Prostate gland (tissue), 2 donors: Measurements from ENCODE around the gene POLR2H. TPM values are rescaled to one million over a fixed set of nuclear protein-coding genes. Genes with fewer than 3 reads are reported as not detected.

Source experiments
- DNase-seq: peaks from one replicate; pipeline ENCODE4 v3.0.0-alpha.2; 2019; ENCODE audit warnings: low spot score
- H3K27ac ChIP-seq, 2 donors: fragments of 200-600 bp; sonication (generic); 2 replicates each; pipeline ENCODE4 v1.5.1; 2017 to 2019
- H3K27me3 ChIP-seq: fragments of 200-600 bp; sonication (generic); replicated peaks from 2 replicates; pipeline ENCODE4 v1.5.1; 2019; ENCODE audit not compliant: insufficient read depth
- H3K36me3 ChIP-seq, 2 donors: fragments of 200-600 bp; sonication (generic); 1 replicate in 1 of 2; 2 replicates in 1 of 2; pipeline versions ENCODE4 v1.5.1 to v1.8.1; 2017 to 2019
- H3K4me1 ChIP-seq: fragments of 200-600 bp; sonication (generic); replicated peaks from 2 replicates; pipeline ENCODE4 v1.5.1; 2019
- H3K4me3 ChIP-seq, 2 donors: fragments of 200-600 bp; sonication (generic); 2 replicates each; pipeline ENCODE4 v1.5.1; 2017 to 2019
- H3K9me3 ChIP-seq: fragments of 200-600 bp; sonication (generic); 2 replicates; pipeline ENCODE4 v1.5.1; 2017
- POLR2A ChIP-seq: fragments of 450-650 bp; IDR thresholded peaks from one replicate; pipeline ENCODE4 v1.6.1; 2016; ENCODE audit warnings: antibody characterized with exemption, mild to moderate bottlenecking
- POLR2AphosphoS5 ChIP-seq: sonication (generic); formaldehyde crosslinking; IDR thresholded peaks from one replicate; pipeline ENCODE4 v1.6.1; 2017; ENCODE audit warnings: antibody characterized with exemption
- WGBS: methylation state at CpG from one replicate; pipeline ENCODE4 v1.1.5; 2018; 5-methylcytosine and 5-hydroxymethylcytosine counted together
- intact Hi-C: fragments of 100-400 bp; cut with DNase I; formaldehyde crosslinking; loops from one replicate; pipeline ENCODE4 v1.14.2; 2022
- total RNA-seq, 2 donors: library from RNA; depleted of rRNA; stranded (reverse); fragments of >200 nt; gene quantifications; one replicate each; pipeline ENCODE4 v1.1.0, GENCODE V29; 2016
- TF ChIP-seq, protein P1 (sequence below), 4 experiments: fragments of 200-600 bp in 2 of 4; fragments of 450-650 bp in 2 of 4; sonication (generic) in 2 of 4; IDR thresholded peaks; 1 replicate in 3 of 4; 2 replicates in 1 of 4; pipeline ENCODE4 v1.5.1; 2016 to 2019; ENCODE audit warnings: antibody characterized with exemption in 4 of 4, mild to moderate bottlenecking in 2 of 4, moderate library complexity in 2 of 4

POLR2H gene
- total RNA-seq, 2 donors from 2014 or later = 62.7 to 89.2 TPM

DNA sequence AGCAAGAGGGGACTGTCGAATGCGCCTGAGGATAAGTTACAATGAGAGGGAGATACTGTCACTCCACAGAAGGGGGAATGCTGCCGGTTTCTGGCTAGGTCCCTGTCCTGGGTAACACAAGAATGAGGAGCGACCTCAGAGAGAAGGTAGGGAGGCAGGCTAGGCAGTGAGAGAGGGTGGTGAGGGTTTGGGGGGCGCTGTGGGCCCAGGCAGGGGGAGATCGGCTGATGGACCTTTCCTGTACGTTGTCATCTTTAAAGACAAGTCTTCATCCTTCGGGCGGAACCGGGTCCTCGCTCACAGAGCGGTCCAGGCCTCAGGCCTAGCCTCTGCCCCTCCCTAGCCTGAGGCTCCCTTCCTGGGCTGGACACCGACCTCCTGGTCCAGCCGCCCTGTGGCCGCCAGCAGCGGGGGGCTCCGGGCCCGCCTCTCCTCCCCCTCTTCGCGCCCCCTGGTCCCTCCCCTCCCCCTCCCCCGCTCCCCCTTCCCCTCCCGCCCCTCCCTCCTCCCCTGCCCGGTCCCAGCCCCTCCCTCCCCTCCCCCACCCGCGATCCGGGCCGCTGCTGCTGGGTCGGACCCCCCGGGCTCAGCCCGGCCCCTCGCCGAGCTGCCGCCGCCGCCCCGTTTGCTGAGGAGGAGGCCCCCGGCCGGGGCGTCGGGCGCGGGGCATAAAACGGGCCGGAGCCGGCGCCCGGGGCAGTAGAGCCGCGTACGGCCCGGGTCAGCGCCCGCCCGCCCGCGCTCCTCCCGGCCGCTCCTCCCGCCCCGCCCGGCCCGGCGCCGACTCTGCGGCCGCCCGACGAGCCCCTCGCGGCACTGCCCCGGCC lies 18.1 kb downstream of the POLR2H start, which contains the start of gene CHRD:
TSS of gene CHRD (plus strand) at position 697 of the 827 bp plus-strand sequence. CDS start 265 bp downstream, outside the sequence.
- no peak for DNase-seq
- peak within 1 kb of the TSS; percentile 44 to 51 for H3K27ac ChIP-seq
- peak within 1 kb of the TSS; percentile 44 to 49 for H3K4me3 ChIP-seq
- 32% methylated on average over 24 of the region's 71 CpGs for WGBS
- H3K4me1 ChIP-seq = no peaks in the 10 kb centered on the region
- H3K27me3 ChIP-seq = no peaks in the 10 kb centered on the region
- TF ChIP-seq, protein P1, sequence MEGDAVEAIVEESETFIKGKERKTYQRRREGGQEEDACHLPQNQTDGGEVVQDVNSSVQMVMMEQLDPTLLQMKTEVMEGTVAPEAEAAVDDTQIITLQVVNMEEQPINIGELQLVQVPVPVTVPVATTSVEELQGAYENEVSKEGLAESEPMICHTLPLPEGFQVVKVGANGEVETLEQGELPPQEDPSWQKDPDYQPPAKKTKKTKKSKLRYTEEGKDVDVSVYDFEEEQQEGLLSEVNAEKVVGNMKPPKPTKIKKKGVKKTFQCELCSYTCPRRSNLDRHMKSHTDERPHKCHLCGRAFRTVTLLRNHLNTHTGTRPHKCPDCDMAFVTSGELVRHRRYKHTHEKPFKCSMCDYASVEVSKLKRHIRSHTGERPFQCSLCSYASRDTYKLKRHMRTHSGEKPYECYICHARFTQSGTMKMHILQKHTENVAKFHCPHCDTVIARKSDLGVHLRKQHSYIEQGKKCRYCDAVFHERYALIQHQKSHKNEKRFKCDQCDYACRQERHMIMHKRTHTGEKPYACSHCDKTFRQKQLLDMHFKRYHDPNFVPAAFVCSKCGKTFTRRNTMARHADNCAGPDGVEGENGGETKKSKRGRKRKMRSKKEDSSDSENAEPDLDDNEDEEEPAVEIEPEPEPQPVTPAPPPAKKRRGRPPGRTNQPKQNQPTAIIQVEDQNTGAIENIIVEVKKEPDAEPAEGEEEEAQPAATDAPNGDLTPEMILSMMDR (IDR thresholded peaks at IDR 0.05) = no peak
- TF ChIP-seq POLR2AphosphoS5 (no peak), POLR2A (no peak)
- intact Hi-C loops = loop anchor here (5.0 kb wide), 1 partner anchor 133 kb away; no protein-coding TSS in a partner anchor
- H3K36me3 ChIP-seq = no peaks in the 10 kb centered on the region
- H3K9me3 ChIP-seq = no peaks in the 10 kb centered on the region

DNA sequence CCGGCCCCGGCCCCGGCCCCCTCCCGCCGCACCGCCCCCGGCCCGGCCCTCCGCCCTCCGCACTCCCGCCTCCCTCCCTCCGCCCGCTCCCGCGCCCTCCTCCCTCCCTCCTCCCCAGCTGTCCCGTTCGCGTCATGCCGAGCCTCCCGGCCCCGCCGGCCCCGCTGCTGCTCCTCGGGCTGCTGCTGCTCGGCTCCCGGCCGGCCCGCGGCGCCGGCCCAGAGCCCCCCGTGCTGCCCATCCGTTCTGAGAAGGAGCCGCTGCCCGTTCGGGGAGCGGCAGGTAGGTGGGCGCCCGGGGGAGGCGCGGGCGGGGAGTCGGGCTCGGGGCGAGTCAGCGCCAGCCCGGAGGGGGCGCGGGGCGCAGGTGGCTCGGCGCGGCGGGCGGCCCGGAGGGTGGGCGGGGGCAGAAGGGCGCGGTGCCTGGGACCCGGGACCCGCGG lies 18.7 kb downstream of the POLR2H start:
- TF ChIP-seq POLR2AphosphoS5 = no peak
- TF ChIP-seq, protein P1 (IDR thresholded peaks at IDR 0.05) = no peak
- H3K4me3 ChIP-seq = peak overlapping the region; percentile 44 to 49
- peak; percentile 33 for DNase-seq
- no peaks in the 10 kb centered on the region for H3K27me3 ChIP-seq
- 0% methylated on average over 12 of the region's 62 CpGs for WGBS
- H3K36me3 ChIP-seq = no peaks in the 10 kb centered on the region
- no peak overlapping the region for H3K27ac ChIP-seq
- intact Hi-C loops = no loop called here
- H3K9me3 ChIP-seq = no peaks in the 10 kb centered on the region
- H3K4me1 ChIP-seq = no peaks in the 10 kb centered on the region

GRCh38 chr3:184380627-184381260 lies 19.2 kb downstream of the POLR2H start:
- Histone ChIP-seq H3K4me3 (peak overlapping the region; percentile 44 to 49), H3K27ac (no peak overlapping the region), H3K9me3 (no peaks in the 10 kb centered on the region), H3K36me3 (no peaks in the 10 kb centered on the region), H3K4me1 (no peaks in the 10 kb centered on the region), H3K27me3 (no peaks in the 10 kb centered on the region)
- TF ChIP-seq, protein P1 (IDR thresholded peaks at IDR 0.05) = no peak
- TF ChIP-seq POLR2A (no peak), POLR2AphosphoS5 (no peak)
- intact Hi-C loops = no loop called here
- 5% methylated on average over 41 of the region's 42 CpGs for WGBS
- no peak for DNase-seq

GRCh38 chr3:184381261-184382224 lies 20.0 kb downstream of the POLR2H start:
- WGBS = 35% methylated on average over 54 of the region's 55 CpGs
- H3K36me3 ChIP-seq = no peaks in the 10 kb centered on the region
- no peaks in the 10 kb centered on the region for H3K4me1 ChIP-seq
- intact Hi-C loops = no loop called here
- H3K9me3 ChIP-seq = no peaks in the 10 kb centered on the region
- DNase-seq = no peak
- H3K27me3 ChIP-seq = no peaks in the 10 kb centered on the region
- TF ChIP-seq, protein P1 (IDR thresholded peaks at IDR 0.05) = no peak
- no peak for TF ChIP-seq POLR2AphosphoS5
- TF ChIP-seq POLR2A = no peak
- H3K27ac ChIP-seq = no peak overlapping the region
- no peak overlapping the region for H3K4me3 ChIP-seq
